T-helper 2 cell (primary cell): ENCODE measurements around the gene PPFIA3.
"Not testable (repeated sequence)": the region's sequence is repeated elsewhere in the genome, so short reads cannot be mapped to it uniquely, and the experiment has no call there.

Experiments used
- DNase-seq, 5 experiments: peaks; one replicate each; pipeline versions ENCODE4 v3.0.0 to v3.0.0-alpha.2; 2012 to 2022

Gene PPFIA3

GRCh38 chr19:49103331-49104085 lies 15.8 kb upstream of the PPFIA3 start:
- DNase-seq, result no peak

DNA sequence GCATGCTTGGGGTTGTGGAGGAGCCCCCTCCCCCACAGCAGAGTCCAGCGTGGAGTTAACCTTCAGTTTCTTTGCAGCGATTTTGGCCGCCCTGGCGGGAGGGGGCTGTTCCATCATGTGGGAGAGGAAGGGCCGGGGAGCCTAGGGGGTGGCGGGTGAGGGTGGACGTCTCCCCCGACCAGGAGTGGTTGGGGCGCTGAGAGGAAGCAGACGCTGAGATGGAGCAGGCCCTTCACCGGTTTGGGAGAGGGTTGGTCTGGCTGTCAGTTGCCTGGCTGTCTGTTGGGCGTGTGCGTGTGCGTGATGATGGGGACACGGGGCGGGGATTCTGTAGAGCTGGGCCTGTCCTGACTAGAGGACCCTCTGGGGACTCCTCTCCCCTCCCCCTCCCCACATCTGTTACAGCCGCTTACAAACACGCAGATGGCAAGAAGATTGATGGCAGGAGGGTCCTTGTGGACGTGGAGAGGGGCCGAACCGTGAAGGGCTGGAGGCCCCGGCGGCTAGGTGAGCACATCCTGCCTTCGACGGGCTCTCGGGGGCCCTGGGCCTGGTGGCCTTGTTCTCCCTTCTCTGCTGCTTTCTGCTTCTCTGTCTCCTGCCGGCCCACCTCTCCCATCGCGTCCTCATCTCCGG lies 15.0 kb upstream of the PPFIA3 start:
- DNase-seq, result no peak

DNA sequence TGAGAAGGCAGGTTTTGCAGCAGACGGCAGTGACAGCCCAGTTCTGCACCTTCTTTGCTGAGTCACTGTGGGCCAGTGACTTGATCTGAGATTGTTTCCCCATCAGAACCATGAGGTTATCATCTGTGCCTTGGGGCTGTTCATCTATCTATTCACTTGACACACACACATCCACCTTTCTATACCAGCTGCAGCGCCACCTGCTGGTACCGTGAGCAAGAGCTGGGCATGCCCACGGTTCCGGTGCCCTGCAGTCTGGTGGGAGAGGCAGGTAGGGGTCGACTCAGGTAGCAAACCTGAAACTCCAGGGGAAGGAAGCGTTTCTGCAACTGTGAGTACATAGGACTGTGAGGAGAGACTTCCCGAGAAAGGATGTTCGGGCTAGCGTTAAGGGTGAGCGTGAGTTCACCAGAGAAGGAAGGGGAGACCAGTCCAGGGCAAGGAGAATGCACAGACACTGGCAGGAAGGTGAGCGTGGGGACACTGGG lies 12.7 kb upstream of the PPFIA3 start:
- peak in 3 of 5 experiments; percentile 56 to 68 (median 56) for DNase-seq

DNA sequence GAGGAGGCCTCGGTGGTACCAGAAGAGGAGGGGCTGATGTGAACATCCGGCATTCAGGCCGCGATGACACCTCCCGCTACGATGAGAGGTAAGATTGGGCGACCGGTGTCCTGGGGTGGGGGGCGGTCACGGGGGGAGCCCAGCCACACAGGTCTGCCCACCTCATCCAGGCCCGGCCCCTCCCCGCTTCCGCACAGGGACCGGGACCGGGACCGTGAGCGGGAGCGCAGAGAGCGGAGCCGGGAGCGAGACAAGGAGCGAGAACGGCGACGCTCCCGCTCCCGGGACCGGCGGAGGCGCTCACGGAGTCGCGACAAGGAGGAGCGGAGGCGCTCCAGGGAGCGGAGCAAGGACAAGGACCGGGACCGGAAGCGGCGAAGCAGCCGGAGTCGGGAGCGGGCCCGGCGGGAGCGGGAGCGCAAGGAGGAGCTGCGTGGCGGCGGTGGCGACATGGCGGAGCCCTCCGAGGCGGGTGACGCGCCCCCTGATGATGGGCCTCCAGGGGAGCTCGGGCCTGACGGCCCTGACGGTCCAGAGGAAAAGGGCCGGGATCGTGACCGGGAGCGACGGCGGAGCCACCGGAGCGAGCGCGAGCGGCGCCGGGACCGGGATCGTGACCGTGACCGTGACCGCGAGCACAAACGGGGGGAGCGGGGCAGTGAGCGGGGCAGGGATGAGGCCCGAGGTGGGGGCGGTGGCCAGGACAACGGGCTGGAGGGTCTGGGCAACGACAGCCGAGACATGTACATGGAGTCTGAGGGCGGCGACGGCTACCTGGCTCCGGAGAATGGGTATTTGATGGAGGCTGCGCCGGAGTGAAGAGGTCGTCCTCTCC lies 11.5 kb upstream of the PPFIA3 start:
- DNase-seq, result no peak

- DNase-seq, result no peak
Observed at GRCh38 chr19:49109051-49109450, 10.3 kb upstream of the PPFIA3 start.

GRCh38 chr19:49109569-49110233 lies 9.6 kb upstream of the PPFIA3 start:
- DNase-seq, result no peak

GRCh38 chr19:49110567-49110966 lies 8.8 kb upstream of the PPFIA3 start:
- no peak for DNase-seq

- DNase-seq, result no peak
Observed at GRCh38 chr19:49111218-49111998, 7.9 kb upstream of the PPFIA3 start.

- peak; percentile 53 to 78 (median 70) for DNase-seq
Observed at GRCh38 chr19:49113762-49114629, 5.3 kb upstream of the PPFIA3 start, which contains the start of gene LIN7B. Gene LIN7B, plus strand, starts transcription at chr19:49114370. Its CDS starts 35 bp downstream, at chr19:49114405.

DNA sequence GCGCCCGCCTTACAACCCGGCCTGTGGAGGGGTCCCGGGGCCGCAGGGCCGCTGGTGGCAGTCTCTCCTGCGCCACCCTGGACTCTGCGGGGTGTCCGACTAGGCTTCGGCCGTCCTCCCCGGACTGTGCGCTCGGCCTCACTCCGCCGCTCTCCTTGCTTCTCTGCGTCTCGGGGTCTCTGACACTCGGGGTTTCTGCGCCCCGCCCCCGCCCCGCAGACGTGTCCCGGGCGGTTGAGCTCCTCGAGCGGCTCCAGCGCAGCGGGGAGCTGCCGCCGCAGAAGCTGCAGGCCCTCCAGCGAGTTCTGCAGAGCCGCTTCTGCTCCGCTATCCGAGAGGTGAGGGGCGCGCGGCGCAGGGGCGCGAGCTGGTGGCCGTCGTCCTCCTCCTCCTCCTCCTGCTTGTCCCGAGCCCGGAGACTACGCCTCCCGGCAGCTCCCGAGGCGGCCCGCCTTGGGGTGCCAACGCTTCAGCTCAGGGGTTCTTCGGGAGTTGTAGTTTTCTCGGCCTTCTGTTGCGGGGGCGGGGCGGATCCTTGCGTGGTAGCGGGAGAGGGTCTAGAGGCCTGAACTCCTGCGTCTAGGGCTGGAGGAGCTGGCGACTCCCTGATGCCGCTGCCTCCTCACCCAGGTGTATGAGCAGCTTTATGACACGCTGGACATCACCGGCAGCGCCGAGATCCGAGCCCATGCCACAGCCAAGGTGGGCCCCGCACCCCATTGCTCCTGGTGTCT lies 4.5 kb upstream of the PPFIA3 start:
- peak in 3 of 5 experiments; percentile 28 to 70 (median 33) for DNase-seq

DNA sequence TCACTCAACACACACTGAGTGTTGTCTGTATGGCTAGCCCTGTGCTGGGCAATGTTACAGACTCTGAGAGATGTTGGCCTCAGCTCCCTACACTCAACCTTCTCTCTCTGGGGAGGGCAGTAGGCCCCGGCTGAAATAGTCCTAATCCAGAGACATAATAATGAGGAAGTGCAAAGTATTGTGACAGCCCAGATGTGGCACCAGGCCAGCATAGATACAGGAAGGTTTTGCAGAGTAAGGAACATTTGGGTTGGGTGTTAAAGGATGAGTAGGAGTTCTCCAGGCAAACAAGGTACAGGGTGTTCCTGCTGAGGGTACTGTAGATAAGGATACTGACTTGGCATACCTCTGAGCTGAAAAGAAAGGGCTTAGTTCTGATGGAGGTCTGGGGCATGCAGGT lies 2.8 kb upstream of the PPFIA3 start:
- DNase-seq, result no peak

DNA sequence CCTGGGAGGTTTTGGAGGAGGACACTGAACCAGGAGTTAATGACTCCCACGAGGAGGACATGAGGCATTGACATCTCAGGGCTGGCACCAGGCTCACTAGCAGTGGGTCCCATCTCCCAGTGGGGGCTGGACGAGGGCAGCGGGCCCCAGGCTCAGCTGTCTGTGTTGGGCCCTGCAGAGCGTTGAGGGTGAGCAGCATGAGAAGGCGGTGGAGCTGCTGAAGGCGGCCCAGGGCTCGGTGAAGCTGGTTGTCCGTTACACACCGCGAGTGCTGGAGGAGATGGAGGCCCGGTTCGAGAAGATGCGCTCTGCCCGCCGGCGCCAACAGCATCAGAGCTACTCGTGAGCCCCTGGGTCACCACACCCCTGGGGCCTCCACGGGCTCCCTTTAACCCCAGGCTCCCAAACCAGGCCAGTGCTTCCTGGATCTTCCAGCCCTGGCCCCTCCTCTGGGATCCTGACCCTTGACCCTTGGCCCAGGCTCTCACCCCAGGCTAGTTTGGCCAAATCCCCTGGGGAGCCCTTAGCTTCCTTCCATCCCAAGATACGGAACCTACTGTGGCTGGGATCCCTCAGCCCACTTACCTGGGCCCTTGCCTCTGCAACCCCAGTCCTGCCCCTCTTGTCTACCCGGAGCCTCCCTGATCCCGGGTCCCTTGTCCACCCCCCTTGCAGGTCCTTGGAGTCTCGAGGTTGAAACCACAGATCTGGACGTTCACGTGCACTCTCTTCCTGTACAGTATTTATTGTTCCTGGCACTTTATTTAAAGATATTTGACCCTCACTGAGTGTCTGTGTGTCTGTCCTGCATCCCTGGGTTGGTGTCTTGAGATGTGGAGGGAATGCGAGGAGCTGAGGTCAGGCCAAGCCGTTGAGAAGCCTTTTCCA lies 1.4 kb upstream of the PPFIA3 start:
- no peak for DNase-seq

DNA sequence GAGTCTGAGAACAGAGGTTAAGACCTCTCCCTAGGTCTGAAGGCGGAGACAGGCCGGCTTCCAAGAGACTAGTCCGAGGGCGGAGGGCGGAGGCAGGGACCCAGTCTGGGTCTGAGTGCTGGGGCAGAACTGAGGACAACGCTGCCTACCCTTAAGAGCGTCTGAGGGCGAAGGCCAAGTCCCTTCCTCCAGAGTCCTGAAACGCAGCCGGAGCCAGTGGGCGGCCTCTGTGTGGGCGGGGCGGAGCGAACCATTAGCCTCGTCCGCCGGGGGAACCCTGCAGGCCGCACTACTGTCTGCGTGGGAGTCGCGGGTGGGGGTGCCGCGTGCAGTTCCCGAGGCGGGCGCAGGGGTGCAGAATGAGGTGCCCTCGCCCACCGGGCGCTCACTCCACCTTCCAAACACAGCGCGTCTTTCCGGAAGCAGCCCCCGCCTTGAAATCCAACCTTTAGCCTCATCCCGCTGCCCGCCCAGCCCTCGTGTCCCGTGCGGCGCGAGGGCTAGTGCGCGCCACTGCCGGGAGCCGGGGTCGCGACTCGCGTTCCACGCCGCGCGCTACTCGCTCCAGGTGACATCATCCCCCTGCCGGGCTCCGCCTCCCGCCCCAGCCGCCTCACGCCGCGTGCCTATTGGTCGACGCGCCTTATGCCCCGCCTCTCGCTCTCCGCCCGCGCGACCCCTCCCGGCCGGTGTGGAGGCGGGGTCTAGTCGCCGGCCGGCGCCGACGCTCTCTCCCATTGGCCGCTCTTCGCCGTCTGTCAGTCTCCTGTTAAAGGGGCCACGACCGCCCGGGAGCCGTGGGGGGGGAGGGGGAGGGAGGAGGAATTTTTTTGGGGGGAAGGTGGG lies 556 bp upstream of the PPFIA3 start, which contains the start of gene C19orf73:
Gene C19orf73, minus strand, starts transcription at position 579 of the 846 bp plus-strand sequence. Its CDS starts 121 bp downstream, at position 458.
- DNase-seq, result peak; percentile 87 to 96 (median 95)

- DNase-seq, result no peak
Observed at GRCh38 chr19:49120325-49120683, 960 bp downstream of the PPFIA3 start.

DNA sequence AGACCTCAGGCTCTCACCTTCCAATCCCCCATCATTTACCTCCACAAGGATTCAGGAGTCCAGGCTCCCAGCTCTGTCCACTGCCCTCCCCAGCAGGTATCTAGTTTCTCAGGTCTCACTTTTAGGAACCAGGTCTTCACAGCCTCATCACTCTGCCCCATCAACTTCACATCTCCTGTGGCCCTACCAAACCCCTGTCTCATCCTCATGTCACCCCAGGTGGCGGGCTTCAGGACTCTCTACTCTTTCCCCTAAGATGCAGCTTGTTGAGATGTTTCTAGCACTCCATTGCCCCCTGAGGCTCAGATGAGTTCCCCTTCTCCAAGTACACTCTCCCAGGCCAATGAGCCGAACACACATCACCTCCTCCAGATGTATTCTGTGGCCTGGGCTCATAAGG lies 1.5 kb downstream of the PPFIA3 start:
- DNase-seq, result no peak

GRCh38 chr19:49121841-49122240 lies 2.5 kb downstream of the PPFIA3 start:
- DNase-seq, result not testable (repeated sequence)

DNA sequence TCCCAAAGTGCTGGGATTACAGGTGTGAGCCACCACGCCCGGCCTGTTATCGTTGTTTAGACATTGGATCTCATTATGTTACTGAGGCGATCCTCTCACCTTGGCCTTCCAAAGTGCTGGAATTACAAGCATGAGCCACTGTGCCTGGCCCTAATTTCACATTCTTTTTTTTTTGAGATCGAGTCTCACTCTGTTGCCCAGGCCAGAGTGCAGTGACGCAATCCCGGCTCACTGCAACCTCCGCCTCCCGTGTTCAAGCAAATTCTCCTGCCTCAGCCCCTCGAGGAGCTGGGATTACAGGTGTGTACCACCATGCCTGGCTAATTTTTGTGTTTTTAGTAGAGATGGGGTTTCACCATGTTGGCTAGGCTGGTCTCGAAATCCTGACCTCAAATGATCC lies 3.9 kb downstream of the PPFIA3 start:
- DNase-seq, result not testable (repeated sequence)
